B cell (primary cell): ENCODE measurements around the gene LIMS4.
"Not testable (repeated sequence)": the region's sequence is repeated elsewhere in the genome, so short reads cannot be mapped to it uniquely, and the experiment has no call there.

Experiments used
- EZH2 ChIP-seq: IDR thresholded peaks from 2 replicates; pipeline ENCODE4 v1.6.1; 2012; ENCODE audit warnings: borderline replicate concordance, low read depth, mild to moderate bottlenecking, moderate library complexity, low read length; ENCODE audit not compliant: insufficient read depth, poor library complexity, severe bottlenecking
- TF ChIP-seq, protein P1 (sequence below): fragments of 200-600 bp; IDR thresholded peaks from one replicate; pipeline ENCODE4 v1.8.0; 2022; ENCODE audit warnings: antibody characterized with exemption, mild to moderate bottlenecking

- TF ChIP-seq, protein P1, sequence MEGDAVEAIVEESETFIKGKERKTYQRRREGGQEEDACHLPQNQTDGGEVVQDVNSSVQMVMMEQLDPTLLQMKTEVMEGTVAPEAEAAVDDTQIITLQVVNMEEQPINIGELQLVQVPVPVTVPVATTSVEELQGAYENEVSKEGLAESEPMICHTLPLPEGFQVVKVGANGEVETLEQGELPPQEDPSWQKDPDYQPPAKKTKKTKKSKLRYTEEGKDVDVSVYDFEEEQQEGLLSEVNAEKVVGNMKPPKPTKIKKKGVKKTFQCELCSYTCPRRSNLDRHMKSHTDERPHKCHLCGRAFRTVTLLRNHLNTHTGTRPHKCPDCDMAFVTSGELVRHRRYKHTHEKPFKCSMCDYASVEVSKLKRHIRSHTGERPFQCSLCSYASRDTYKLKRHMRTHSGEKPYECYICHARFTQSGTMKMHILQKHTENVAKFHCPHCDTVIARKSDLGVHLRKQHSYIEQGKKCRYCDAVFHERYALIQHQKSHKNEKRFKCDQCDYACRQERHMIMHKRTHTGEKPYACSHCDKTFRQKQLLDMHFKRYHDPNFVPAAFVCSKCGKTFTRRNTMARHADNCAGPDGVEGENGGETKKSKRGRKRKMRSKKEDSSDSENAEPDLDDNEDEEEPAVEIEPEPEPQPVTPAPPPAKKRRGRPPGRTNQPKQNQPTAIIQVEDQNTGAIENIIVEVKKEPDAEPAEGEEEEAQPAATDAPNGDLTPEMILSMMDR: not testable (repeated sequence)
- TF ChIP-seq EZH2: not testable (repeated sequence)
These were observed 10.2 kb downstream of the LIMS4 start for GRCh38 chr2:110462458-110462857.
